ENCODE results near the gene GALNT10.

The GALNT10 gene

GRCh38 chr5:154373326-154373725 lies 182.8 kb downstream of the GALNT10 start:
- Histone ChIP-seq H3K27me3 (ENCODE audit: insufficient read depth, poor library complexity, severe bottlenecking) (no peaks in the 10 kb centered on the region), H3K27ac (replicated peaks) (no peak overlapping the region), H3K4me3 (replicated peaks; ENCODE audit: insufficient read depth, low read length) (no peak overlapping the region)
- TF ChIP-seq CTCF (IDR thresholded peaks at IDR 0.05; ENCODE audit: insufficient read depth, low read length): no peak
- TF ChIP-seq, protein P1, sequence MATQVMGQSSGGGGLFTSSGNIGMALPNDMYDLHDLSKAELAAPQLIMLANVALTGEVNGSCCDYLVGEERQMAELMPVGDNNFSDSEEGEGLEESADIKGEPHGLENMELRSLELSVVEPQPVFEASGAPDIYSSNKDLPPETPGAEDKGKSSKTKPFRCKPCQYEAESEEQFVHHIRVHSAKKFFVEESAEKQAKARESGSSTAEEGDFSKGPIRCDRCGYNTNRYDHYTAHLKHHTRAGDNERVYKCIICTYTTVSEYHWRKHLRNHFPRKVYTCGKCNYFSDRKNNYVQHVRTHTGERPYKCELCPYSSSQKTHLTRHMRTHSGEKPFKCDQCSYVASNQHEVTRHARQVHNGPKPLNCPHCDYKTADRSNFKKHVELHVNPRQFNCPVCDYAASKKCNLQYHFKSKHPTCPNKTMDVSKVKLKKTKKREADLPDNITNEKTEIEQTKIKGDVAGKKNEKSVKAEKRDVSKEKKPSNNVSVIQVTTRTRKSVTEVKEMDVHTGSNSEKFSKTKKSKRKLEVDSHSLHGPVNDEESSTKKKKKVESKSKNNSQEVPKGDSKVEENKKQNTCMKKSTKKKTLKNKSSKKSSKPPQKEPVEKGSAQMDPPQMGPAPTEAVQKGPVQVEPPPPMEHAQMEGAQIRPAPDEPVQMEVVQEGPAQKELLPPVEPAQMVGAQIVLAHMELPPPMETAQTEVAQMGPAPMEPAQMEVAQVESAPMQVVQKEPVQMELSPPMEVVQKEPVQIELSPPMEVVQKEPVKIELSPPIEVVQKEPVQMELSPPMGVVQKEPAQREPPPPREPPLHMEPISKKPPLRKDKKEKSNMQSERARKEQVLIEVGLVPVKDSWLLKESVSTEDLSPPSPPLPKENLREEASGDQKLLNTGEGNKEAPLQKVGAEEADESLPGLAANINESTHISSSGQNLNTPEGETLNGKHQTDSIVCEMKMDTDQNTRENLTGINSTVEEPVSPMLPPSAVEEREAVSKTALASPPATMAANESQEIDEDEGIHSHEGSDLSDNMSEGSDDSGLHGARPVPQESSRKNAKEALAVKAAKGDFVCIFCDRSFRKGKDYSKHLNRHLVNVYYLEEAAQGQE (IDR thresholded peaks at IDR 0.05; ENCODE audit: insufficient replicate concordance, low read depth): no peak
- TF ChIP-seq GABPA (IDR thresholded peaks at IDR 0.05; ENCODE audit: low read depth): no peak
- TF ChIP-seq POLR2AphosphoS5 (IDR thresholded peaks at IDR 0.05; ENCODE audit: low read depth): no peak
- TF ChIP-seq SPI1 (IDR thresholded peaks at IDR 0.05; ENCODE audit: borderline replicate concordance, low read depth): no peak
- no peak for DNase-seq (ENCODE audit: low read depth in 1 of 2, low spot score in 1 of 2)

GRCh38 chr5:154373729-154374179 lies 183.2 kb downstream of the GALNT10 start:
- H3K27me3 ChIP-seq (ENCODE audit: insufficient read depth, poor library complexity, severe bottlenecking): no peaks in the 10 kb centered on the region
- no peak overlapping the region for H3K4me3 ChIP-seq (replicated peaks; ENCODE audit: insufficient read depth, low read length)
- no peak overlapping the region for H3K27ac ChIP-seq (replicated peaks)
- no peak for DNase-seq (ENCODE audit: low read depth in 1 of 2, low spot score in 1 of 2)
- TF ChIP-seq POLR2AphosphoS5 (IDR thresholded peaks at IDR 0.05; ENCODE audit: low read depth): no peak
- no peak for TF ChIP-seq SPI1 (IDR thresholded peaks at IDR 0.05; ENCODE audit: borderline replicate concordance, low read depth)
- TF ChIP-seq, protein P1 (IDR thresholded peaks at IDR 0.05; ENCODE audit: insufficient replicate concordance, low read depth): no peak
- TF ChIP-seq CTCF (IDR thresholded peaks at IDR 0.05; ENCODE audit: insufficient read depth, low read length): no peak
- no peak for TF ChIP-seq GABPA (IDR thresholded peaks at IDR 0.05; ENCODE audit: low read depth)

- no peak overlapping the region for H3K27ac ChIP-seq (replicated peaks)
- no peaks in the 10 kb centered on the region for H3K27me3 ChIP-seq (ENCODE audit: insufficient read depth, poor library complexity, severe bottlenecking)
- no peak for TF ChIP-seq CTCF (IDR thresholded peaks at IDR 0.05; ENCODE audit: insufficient read depth, low read length)
- no peak for TF ChIP-seq GABPA (IDR thresholded peaks at IDR 0.05; ENCODE audit: low read depth)
- TF ChIP-seq SPI1 (IDR thresholded peaks at IDR 0.05; ENCODE audit: borderline replicate concordance, low read depth): no peak
- TF ChIP-seq, protein P1 (IDR thresholded peaks at IDR 0.05; ENCODE audit: insufficient replicate concordance, low read depth): no peak
- DNase-seq (ENCODE audit: low read depth in 1 of 2, low spot score in 1 of 2): no peak
- H3K4me3 ChIP-seq (replicated peaks; ENCODE audit: insufficient read depth, low read length): no peak overlapping the region
Measured at GRCh38 chr5:154374264-154374663, 183.7 kb downstream of the GALNT10 start.

All from HL-60 (cell line).